NCI-H446 (cell line): Measurements from ENCODE around the gene TRIM65.

Source experiments
- DNase-seq, 2 experiments: peaks; one replicate each; lab custom pipeline; 2025; lab: John Stamatoyannopoulos, UW

Gene TRIM65, protein sequence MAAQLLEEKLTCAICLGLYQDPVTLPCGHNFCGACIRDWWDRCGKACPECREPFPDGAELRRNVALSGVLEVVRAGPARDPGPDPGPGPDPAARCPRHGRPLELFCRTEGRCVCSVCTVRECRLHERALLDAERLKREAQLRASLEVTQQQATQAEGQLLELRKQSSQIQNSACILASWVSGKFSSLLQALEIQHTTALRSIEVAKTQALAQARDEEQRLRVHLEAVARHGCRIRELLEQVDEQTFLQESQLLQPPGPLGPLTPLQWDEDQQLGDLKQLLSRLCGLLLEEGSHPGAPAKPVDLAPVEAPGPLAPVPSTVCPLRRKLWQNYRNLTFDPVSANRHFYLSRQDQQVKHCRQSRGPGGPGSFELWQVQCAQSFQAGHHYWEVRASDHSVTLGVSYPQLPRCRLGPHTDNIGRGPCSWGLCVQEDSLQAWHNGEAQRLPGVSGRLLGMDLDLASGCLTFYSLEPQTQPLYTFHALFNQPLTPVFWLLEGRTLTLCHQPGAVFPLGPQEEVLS

DNA sequence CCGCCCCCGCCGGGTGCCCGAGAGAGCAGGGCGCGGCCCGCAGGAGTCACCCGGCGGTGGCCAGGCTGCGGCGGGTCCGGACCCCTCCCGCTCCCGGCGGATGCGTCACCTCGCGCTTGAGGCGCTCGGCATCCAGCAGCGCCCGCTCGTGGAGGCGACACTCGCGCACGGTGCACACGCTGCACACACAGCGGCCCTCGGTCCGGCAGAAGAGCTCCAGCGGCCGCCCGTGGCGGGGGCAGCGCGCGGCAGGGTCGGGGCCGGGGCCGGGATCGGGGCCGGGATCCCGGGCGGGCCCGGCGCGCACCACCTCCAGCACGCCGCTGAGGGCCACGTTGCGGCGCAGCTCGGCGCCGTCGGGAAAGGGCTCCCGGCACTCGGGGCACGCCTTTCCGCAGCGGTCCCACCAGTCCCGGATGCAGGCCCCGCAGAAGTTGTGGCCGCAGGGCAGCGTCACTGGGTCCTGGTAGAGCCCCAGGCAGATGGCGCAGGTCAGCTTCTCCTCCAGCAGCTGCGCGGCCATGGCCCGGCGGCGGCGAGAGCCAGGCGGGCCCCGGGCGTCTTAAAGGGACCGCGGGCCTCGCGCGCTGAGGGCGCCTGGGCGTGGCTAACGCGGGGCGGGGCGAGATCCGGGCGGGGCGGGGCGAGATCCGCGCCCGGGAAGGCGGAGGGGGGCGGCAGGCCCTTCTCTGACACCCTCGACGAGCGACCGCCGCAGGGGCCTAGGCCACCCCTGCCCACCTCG, at the start of gene TRIM65:
TRIM65 (minus strand) TSS at position 537 of the 745 bp plus-strand sequence; CDS start at position 523, 14 bp downstream.
- DNase-seq, result peak; percentile 37 to 87

DNA sequence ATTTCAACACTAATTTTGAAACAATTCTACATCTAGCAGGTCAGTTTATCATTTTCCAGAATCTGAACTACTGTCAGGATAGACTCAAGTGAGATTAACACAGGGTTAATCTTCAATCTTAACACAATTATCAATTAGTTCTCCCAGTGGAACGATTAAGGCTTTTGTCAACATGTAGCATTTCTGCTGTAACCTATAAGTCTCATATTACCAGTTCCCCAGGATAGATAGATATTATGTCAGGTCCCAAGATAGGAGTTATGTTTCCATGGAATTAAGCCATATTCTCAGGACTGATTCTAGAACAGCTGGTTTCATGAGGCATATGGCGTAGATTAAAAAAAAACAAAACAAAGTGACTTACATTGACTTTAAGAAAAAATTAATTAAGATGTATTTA, 48.5 kb upstream of the TRIM65 start:
- no peak for DNase-seq

DNA sequence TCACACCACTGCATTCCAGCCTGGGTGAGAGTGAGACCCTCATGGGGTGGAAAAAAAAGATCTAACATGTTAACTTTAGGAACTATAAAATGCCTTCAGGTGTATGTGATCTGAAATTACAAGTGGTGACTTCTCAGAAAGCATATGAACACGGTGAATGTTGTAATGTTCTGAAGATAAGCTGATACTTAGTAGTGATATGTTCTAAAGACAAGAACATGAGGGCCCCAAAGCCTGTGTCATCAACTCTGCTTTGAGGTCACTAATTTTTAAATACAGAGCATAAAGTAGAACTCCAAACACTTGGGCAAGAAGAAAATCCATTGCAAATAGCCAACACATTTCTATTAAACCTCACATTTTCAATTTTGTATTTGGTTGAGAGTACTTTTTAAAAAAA, 46.7 kb upstream of the TRIM65 start:
- no peak for DNase-seq

DNA sequence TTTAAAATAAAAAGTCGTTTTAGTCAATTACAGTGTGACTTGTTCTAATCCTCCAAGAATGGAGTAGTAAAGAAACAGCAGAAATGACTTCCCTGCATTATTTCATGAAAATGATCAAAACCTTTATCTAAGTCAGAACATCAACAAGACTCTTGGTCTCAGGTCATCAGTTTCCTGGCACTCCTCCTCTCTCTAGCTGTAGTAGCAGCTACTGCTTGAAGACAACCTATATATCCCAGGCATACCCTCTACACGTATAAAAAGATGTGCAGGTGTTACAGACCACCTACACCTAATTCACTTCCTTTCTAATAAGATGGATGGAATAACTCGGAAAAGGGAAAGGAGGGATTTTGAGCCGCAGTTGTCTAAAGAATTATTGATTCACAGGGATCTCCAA, 45.7 kb upstream of the TRIM65 start:
- DNase-seq, result no peak

DNA sequence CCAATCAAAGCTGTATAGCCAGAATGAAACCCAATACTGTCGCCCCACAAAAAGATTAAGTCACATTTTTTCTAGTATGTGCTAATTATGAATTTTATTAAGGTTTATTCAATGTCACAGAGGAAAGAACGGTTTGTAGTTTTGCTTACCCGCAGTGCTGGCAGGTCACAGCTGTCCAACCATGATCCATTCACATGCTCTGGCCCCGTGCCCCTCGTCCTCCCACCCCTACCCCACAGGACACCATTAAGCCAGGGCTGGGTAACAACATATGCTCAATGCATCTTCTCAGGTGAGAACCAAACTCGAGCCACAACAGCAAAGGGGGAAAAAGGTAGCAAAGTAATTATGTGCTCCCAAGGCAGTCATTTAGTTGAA, 44.7 kb upstream of the TRIM65 start:
- no peak for DNase-seq

DNA sequence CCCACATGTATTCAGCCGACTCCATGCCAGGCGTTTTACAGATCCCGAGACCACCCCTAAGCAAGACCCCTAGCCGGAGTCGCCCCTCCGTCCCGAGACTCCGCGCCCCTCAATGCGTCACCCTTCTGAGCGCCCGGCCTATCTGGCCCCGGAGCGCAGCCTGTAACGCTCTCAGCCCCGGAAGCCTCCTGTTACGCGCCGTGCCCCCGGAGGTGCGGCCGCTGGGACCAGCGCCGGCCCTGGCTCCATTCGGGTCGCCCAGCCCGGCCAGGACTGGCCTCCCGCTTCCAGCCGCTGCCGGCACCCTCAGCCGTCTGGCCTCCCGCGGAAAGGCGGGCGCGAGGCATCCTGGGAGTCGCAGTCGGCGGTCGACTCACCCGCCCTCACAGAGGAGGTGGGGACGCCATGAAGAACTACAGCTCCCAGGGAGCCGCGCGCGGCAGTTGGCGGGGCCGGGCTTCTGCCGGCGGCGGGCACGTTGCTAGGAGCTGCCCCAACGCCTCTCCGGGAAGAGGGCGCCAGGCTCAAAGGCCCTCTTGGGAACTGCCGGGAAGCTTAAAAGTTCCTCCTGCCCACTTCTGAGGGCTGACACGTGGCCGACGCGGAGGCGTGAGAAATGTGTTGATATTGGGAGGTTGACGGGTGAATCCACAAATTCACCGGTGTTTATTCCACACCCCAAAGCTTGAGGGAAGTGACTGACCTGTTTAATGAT, 44.1 kb upstream of the TRIM65 start, which contains the start of gene FBF1:
FBF1 (minus strand) TSS at position 316 of the 715 bp plus-strand sequence. CDS start 2,893 bp downstream, outside the sequence.
- DNase-seq, result peak; percentile 81 to 96

DNA sequence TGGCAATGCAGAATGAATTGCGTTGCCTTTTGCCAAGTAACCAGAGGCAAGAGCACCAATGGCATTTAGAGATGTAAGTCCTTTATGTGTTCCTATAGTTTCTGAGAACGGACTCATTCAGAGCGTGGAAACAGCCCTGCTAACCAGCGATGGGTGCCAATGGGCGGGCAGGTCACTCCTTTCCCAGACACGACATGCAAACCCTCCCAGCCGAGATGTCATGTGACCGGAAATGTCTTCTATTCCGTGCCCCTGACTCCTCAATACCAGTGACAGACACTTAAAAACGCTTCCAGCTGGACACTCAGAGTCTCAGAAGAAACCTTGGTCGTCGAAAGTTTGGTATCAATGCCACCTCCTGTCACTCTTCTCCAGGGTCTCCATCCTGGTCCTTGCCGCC, 40.9 kb upstream of the TRIM65 start:
- no peak for DNase-seq

DNA sequence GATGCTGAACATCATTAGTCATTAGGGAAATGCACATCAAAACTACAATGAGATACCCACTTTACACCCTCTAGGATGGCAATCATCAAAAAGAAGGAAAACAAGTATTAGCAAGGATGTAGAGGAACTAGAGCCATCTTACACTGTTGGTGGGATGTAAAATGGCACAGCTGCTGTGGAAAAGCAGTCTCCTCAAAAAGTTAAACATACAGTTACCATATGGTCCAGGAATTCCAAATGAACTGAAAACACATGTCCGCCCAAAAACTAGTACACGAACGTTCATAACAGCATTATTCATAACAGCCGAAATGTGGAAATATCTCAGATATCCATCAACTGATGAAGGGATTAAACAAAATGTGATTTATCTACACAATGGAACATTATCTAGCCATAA, 37.1 kb upstream of the TRIM65 start:
- DNase-seq, result no peak

DNA sequence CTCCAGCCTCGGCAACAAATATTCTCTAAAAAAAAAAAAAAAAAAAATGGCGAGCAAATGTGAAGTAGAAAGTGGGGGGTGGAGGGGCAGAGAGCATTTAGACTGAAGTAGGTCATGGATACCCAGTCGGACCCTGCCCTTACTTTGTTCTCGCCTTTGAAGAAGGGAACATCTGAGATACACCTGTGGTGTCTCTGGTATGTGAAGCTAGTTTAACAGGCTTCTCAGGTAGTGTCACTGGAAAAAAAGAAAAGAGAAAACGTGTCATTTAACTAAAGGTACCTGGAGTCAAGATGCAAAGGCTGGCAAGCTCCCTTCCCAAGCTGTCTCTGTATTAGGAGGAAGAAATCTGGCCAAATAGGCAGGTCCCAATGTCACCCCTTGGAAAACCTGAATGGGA, 36.1 kb upstream of the TRIM65 start:
- no peak for DNase-seq

DNA sequence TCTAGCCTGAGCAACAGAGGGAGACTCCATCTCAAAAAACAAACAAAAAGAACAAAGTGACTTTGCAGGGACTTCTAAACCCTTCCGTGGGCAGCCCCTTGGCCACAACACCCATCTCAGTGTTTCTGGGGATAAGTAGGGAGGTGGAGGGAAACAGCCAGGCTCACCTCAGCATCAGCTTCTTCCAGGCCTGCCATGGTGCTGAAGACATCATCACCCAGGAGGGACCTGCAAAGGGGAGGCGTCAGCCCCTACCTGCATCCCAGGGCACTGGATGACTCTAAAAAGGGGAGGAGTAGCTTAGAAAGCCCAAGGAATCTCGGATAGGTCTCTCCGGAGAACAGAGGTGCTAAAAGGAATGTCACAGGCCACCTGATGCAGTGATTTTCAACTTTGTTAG, 34.3 kb upstream of the TRIM65 start:
- DNase-seq, result no peak

DNA sequence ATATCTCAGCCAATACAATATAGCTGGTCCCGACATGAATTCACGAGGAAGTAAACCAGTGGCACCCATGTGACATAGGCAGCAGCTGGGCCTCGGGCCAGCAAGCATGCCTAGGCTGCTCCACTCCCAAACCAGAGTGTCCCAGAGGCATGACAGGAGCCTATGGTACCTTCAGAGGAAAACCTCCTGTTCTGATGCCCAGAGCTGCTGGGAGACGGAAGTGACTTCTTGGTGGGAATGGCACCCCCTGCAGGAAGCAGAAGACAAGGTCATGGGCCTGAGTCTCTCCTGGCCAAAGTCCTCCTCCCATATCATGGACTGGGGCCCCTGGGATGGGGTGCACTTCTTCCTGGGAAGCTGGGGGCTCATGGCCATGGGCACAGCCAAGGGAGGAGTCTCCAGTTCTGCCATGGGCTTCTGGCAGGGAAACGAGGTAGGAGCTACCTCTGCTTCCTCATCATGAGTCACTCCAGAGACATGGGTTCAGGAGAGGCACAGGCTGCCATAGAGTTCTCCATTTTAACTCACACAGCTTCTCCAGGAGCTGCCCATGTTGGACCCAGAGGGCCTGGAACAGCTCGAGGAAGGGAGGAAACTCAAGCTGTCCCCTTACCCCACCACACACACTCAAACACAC, 30.7 kb upstream of the TRIM65 start:
- no peak for DNase-seq

DNA sequence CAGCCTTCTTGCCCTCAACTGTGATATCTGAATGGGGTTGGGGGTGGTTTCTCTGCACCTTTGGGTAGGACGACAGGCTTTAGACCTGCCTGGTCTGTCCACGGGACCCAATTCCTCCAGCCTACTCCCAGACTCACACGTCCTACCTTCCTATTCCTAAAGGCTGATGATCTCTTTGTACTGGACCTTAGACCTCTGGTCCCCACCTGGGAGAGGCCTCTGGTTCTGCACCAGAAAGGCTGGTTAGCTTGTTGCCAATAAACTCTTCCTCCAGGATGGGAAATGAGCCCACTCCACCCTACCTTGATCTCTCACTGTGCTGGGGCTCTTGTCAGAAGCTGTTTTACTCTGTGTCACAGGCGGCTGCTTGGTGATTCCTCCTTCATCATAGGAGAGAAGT, 29.7 kb upstream of the TRIM65 start:
- DNase-seq, result no peak

DNA sequence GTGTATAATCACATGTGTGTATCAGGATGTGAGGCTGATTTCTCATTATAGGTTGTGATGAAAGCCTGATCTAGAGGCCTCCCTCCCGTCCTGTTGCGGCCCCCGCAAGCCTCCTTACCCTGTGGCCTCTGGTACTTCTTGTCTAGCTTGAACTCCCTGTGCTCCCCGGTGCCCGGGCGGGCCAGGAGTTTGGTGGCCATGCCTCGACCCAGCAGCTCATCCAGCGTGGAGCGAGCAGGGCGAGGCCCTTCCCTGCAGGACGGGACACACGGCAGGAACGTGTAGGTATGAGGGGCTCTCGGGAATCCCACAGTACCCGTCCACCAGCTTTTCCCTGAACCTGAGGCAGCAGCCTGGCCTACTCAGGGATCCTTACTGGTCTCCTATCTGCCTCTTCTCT, 29.2 kb upstream of the TRIM65 start:
- no peak for DNase-seq

DNA sequence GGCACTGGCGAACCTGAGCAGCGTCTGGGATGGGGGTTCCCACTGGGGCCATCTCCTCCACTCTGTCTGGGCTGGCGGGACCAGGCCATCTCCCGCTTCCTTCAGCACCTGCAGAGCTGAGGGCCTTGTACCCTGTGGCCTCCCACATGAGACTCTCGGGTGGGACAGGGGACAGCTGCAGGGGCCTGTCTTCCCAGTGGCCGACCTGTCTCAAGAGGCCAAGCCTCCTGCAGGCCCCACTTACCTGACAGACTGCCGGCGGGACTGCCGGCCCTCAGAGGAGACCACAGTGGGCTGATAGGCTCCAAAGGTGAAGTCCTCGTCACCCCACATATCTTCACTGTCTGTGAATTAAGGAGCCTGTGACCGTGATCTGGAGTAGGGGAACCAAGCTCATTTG, 28.4 kb upstream of the TRIM65 start:
- DNase-seq, result no peak

DNA sequence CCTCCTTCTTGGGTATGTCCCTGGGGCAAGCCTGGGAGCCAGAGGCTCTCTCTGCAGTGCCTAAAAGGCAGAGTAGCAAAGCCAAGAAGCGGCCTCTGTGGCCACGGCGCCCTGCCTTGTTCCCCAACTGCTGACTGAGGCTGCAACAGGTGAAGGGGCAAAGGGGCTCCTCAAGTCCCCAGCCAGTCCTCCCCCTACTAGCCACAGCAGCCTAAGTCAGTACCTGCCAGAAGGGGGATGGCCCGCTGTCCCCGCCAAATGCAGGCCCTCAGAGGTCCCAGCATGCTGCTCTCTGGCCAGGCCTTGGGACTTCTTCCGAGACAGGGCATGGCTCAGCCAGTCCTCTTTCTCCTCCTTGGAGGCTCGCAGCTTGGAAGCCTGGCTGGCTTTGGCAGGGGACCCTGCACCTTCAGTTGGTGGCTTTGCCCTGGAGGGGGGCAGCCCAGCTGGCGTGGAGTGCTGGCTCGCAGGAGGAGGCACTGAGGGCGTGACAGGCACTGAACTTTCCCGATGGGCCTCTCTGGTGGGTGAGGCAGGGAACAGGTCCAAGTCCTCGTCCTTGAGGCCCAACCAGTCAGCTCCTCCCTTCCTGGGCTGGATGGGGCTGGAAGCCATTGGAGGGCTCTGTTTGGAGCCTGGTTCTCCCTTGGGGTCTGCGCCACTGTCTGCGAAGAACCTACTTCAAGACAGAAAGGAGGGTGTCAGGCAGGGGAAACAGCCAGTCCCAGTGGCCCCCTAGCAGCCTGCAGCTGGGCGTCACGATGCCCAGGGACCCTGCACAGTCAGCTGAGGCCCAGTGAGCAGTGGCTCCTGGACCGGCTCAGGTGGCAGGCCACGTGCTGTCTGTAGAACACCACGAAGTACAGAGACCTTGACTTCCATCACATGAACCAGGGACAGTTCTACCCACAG, 26.5 kb upstream of the TRIM65 start:
- no peak for DNase-seq

DNA sequence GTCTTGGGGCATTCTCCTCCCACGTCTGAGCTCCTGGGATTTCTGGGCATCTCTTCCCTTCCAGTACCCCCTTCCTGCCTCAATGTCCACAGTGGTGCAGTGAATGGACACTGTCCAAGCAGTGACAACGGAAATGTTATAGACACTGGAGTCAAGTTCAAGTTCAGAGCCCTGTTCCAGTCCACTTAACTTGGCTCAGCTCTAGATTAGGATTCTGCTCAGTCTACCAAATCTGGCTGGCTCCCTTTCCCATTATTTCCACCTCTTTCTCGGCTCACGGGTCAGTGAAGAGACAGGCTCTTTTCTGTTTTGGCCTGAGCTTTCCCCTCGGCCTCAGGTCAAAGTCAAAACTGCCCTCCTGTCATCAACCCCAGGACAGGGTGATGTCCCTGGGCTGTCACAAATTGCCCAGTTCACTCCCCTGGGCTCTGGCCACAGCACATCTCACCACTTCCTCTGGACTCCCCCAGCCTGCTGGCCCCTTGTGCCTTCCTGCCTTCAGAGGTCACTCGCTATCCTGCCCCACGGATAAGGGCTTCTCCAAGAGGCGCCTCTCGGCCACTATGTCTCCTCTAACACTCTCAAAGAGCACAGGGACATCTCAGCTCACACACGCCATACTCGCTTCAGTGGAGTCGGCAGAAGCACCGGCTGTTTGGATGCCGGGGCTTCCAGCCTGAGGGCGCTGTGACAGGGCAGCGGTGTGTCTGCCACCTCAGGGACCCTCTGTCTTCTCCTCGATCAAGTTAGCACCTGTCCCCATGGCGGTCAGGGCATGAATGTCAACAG, 25.6 kb upstream of the TRIM65 start:
- DNase-seq, result no peak

DNA sequence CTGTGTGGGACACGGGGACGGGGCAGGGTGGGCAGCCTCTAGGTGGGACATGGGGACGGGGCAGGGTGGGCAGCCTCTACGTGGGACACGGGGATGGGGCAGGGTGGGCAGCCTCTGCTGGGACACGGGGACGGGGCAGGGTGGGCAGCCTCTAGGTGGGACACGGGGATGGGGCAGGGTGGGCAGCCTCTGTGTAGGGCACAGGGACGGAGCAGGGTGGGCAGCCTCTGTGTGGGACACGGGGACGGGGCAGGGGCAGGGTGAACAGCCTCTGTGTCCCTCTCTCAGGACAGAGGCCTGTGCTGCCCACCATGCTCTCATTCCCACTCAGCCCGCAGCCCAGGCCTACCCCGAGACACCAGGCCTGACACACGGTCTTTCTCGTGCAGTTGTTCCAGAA, 24.8 kb upstream of the TRIM65 start:
- DNase-seq, result no peak

DNA sequence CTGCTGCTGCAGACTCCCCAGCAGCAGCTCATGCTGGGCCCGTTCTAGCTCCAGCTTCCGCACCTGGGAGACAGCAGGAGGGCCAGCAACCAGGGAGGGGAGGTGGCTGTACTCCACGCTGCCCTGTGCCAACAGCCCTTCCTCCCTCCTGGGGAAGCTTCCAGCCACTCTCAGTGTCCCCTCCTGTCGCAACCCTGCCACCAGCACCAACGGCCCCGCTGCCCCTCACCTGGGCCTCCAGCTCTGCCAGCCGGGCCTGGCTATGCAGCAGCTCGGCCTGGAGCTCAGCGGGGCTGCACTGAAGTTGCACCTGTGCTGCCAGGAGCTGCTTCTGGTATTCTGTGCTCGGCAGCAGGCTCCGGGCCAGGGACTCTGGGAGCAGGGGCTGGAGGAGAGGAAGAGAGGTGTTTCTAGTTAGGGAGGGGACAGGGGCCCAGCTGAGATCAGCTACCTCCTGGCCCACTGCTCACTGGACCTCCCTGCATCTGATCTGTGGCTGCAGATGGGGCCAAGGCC, 23.4 kb upstream of the TRIM65 start:
- no peak for DNase-seq

DNA sequence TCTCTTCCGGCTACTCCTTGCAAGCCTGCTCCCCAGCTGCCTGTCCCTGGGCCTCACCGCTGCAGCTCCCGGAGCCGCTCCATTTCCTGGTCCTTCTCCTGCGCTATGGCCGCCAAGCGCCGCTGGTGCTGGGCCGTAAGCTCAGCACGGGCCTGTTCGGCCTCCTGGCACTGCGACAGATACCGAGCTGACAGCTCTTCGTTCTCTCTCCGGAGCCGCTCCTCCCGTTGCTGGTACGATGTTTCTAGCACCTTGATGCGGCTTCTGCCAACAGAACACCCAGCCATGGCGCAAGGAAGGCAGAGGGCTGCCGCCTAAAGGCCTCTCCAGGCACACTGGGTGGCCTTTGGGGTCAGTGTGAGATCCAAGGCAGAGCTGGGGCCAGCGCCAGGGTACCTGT, 22.9 kb upstream of the TRIM65 start:
- DNase-seq, result no peak

DNA sequence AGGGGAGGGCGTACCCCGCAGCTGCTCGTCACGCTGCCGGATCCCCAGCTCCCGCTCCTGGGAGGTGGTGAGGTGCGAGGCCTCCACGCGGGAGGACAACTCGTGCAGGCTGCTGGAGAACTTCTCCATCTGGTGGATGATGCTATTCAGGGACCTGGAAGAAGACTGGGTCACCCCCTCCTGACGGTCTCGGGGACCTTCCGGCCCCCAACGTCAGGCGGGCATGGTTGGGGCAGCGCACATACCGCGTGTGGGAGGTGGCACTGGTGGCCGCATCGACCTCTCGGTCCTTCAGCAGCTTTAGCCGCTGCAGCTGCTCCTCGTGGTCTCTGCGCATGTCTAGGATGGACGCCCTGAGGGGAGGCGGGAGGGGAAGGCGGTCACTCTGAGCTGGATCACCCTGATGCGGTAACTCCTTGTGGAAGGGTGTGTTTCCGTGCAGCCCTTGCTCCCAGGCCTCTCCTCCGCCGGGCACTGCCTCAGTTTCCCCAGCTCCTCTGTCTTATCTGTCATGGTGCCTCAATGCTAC, 21.2 kb upstream of the TRIM65 start:
- no peak for DNase-seq
